SK-N-SH treated with all-trans-retinoic acid at 6 μM for 48 hours (cell line): ENCODE data around the gene ZCCHC17.

ENCODE experiments used
- CREB5 ChIP-seq: fragments of 250-450 bp; sonication (Bioruptor Pico); IDR thresholded peaks from 2 replicates; pipeline ENCODE4 v1.5.1; 2020; ENCODE audit warnings: low read depth, mild to moderate bottlenecking, moderate library complexity
- OSR1 ChIP-seq: fragments of 250-450 bp; sonication (Bioruptor Pico); IDR thresholded peaks from 2 replicates; pipeline ENCODE4 v1.8.0; 2022; ENCODE audit warnings: moderate library complexity, mild to moderate bottlenecking, inconsistent platforms
- RARB ChIP-seq: fragments of 250-450 bp; sonication (Bioruptor Pico); IDR thresholded peaks from 2 replicates; pipeline ENCODE4 v1.8.0; 2021; ENCODE audit warnings: mild to moderate bottlenecking, moderate library complexity
- ZFP3 ChIP-seq: fragments of 250-450 bp; sonication (Bioruptor Pico); IDR thresholded peaks from 2 replicates; pipeline ENCODE4 v1.5.0; 2020; ENCODE audit warnings: mild to moderate bottlenecking, moderate library complexity
- ZNF8 ChIP-seq: fragments of 450-650 bp; formaldehyde crosslinking; IDR thresholded peaks from 2 replicates; pipeline ENCODE4 v1.5.0; 2020; ENCODE audit warnings: mild to moderate bottlenecking, moderate library complexity

- TF ChIP-seq CREB5 (CRISPR knock-in tag) (no peak), ZNF8 (no peak), OSR1 (CRISPR knock-in tag) (no peak), ZFP3 (CRISPR knock-in tag) (no peak), RARB (CRISPR knock-in tag) (no peak)
Observed at GRCh38 chr1:31248276-31248675, 48.6 kb upstream of the ZCCHC17 start.
